GM21447 (cell line): ENCODE results near the gene TBK1.
"Not testable (repeated sequence)": the region's sequence is repeated elsewhere in the genome, so short reads cannot be mapped to it uniquely, and the experiment has no call there.

Source experiments
- ATAC-seq: cut with Tn5 transposase; IDR thresholded peaks from one replicate; pipeline ENCODE4 v1.9.1; 2021; ENCODE audit not compliant: unreplicated experiment

TBK1 gene

DNA sequence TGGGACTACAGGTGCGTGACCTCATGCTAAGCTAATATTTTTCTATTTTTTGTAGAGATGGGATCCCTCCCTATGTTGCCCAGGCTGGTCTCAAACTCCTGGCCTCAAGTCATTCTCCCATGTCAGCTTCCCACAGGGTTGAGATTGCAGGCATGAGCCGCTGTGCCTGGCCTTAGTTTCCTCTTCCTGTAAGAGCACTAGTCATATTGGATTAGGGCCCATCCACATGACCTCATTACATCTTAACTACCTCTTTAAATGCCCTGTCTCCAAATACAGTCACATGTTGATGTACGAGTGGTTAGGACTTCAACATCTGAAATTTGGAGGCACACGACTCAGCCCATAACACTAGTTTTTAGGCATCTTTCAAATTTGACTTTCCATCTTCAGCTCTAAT lies 86.2 kb downstream of the TBK1 start:
- no peak for ATAC-seq

DNA sequence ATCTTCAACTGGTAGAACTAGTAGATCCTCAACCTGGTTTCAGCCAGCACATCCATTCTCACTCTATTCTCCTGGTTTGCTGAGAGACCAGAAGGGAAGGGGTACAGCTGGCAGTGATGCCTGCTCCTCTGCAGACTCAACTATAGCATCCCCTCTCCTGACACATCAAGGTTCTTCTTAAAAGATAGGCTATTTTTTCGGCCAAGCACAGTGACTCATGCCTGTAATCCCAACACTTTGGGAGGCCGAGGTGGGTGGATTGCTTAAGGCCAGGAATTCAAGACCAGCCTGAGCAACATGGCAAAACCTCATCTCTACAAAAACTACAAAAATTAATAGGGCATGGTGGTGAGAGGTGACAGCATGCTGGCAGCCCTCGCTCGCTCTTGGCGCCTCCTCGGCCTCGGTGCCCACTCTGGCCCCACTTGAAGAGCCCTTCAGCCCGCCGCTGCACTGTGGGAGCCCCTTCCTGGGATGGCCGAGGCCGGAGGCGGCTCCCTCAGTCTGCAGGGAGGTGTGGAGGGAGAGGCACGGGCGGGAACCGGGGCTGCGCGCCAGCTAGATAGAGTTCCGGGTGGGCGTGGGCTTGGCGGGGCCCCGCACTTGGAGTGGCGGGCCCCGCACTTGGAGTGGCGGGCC lies 90.6 kb downstream of the TBK1 start:
- not testable (repeated sequence) for ATAC-seq

GRCh38 chr12:64544371-64545080 lies 92.6 kb downstream of the TBK1 start:
- ATAC-seq = no peak

DNA sequence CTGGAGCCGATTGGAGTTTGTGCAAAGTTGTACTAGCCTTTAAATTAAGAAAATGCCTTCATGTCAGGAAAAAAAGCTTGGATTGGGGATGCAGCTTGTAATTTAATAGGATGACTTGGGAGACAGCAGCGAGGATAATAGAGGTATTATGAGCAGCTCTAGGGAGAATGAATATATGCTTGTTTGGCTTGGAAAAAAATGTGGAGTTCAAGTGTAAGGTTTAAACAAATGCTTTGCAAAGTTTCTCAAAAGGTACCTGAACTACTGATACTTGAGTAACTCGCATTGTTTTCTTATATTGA lies 93.1 kb downstream of the TBK1 start:
- ATAC-seq = no peak

DNA sequence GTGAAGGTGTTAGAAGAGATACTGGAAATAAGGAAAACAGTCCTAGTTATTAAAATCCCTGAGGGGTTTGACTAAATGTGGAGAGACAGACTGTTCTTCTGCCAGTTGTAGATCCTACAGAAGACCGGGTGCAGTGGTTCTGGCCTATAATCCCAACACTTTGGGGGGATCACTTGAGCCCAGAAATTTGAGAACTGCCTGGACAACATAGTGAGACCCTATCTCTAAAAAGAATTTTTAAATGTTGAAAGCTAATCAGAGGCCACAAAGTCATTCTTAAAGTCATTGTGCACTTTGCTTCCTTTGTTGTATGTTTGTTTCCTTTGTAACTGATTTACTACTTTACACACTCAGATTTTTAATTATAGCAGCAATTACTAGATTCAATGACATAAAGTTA lies 97.2 kb downstream of the TBK1 start:
- ATAC-seq = no peak

DNA sequence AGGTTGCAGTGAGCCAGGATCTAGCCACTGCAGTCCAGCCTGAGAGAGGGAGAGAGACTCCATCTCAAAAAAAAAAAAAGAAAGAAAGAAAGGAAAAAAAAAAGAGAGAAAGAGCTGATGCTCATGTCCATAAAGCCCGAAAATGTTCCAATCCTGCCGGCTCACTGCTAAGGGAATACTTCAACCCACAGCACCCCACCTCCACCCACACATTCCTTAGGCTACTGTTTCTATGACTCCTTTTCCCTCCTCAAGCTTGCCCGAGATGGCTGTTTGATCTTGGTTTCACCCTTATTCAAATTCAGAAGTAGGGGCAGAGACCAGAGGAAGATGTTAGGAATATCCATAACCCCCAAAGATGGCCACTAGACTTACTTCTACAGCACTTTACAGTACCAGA lies 98.8 kb downstream of the TBK1 start:
- no peak for ATAC-seq

DNA sequence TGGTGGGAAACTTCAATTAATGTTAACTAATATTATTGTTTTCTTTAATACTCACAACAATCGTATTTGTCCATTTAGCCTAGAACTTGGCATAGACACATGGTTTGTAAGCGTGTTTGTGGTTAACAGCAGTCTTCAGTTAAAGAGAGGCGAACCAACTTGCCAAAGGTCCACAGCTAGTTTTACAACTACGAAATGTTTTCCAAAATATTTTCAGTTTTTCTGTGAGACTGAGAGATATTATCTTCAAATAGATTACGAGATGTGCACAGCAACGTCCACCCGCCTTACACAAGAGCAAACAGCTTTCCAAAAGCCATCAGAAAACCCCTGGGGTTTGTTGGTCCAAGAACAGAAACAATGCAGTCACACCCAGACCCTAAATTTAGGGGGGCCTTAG lies 99.8 kb downstream of the TBK1 start:
- no peak for ATAC-seq
